GM23338 (cell line): ENCODE data around the gene CACNA1D.

Source experiments
- EZH2 ChIP-seq: fragments of 200-600 bp; sonication (generic); IDR thresholded peaks from one replicate; pipeline ENCODE4 v1.8.0; 2017; ENCODE audit warnings: antibody characterized with exemption, mild to moderate bottlenecking, low read depth; ENCODE audit not compliant: unreplicated experiment
- EZH2phosphoT487 ChIP-seq: fragments of 200-600 bp; sonication (generic); IDR thresholded peaks from one replicate; pipeline ENCODE4 v1.8.1; 2018; ENCODE audit warnings: antibody characterized with exemption; ENCODE audit not compliant: unreplicated experiment
- POLR2AphosphoS5 ChIP-seq: IDR thresholded peaks from 2 replicates; pipeline ENCODE4 v1.6.1; 2016; ENCODE audit warnings: antibody characterized with exemption, low read depth
- ZNF114 ChIP-seq: fragments of 250-450 bp; sonication (Bioruptor Pico); IDR thresholded peaks from 2 replicates; pipeline ENCODE4 v1.5.0; 2020; ENCODE audit warnings: mild to moderate bottlenecking, moderate library complexity
- TF ChIP-seq, protein P1 (sequence below), 2 experiments: fragments of 200-600 bp in 1 of 2; sonication (generic) in 1 of 2; conservative IDR thresholded peaks; 2 replicates each; pipeline versions ENCODE4 v1.5.1 to v1.6.1; 2016 to 2017; ENCODE audit warnings: antibody characterized with exemption in 2 of 2, low read depth in 2 of 2, mild to moderate bottlenecking in 2 of 2, moderate library complexity in 1 of 2
- TF ChIP-seq, protein P2 (sequence below): IDR thresholded peaks from one replicate; pipeline ENCODE4 v1.6.1; 2018; ENCODE audit warnings: antibody characterized with exemption; ENCODE audit not compliant: unreplicated experiment

DNA sequence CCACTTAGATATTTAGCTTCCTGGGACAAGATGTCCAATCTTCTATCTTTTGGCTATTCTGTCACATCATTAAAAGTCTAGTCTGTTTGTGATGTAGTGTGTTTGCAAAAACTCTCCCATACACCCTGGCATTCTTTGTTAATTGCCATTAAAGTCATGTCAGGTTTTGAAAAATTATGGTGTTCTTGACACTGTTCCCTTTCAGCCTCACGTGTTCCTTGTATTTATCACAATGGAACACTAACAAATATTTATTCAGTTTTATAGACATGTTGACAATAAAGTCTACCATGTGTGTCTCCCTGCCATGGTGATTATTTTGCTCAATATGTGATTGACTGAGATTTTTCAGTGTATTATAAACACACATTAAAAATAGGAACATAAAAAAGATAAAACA is 9.4 kb upstream of the CACNA1D start:
- TF ChIP-seq, protein P1, sequence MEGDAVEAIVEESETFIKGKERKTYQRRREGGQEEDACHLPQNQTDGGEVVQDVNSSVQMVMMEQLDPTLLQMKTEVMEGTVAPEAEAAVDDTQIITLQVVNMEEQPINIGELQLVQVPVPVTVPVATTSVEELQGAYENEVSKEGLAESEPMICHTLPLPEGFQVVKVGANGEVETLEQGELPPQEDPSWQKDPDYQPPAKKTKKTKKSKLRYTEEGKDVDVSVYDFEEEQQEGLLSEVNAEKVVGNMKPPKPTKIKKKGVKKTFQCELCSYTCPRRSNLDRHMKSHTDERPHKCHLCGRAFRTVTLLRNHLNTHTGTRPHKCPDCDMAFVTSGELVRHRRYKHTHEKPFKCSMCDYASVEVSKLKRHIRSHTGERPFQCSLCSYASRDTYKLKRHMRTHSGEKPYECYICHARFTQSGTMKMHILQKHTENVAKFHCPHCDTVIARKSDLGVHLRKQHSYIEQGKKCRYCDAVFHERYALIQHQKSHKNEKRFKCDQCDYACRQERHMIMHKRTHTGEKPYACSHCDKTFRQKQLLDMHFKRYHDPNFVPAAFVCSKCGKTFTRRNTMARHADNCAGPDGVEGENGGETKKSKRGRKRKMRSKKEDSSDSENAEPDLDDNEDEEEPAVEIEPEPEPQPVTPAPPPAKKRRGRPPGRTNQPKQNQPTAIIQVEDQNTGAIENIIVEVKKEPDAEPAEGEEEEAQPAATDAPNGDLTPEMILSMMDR (conservative IDR thresholded peaks at IDR 0.05; ENCODE audit: low read depth in 2 of 2), result no peak
- TF ChIP-seq POLR2AphosphoS5 (no peak), EZH2 (no peak), ZNF114 (CRISPR knock-in tag) (no peak), EZH2phosphoT487 (no peak)
- TF ChIP-seq, protein P2, sequence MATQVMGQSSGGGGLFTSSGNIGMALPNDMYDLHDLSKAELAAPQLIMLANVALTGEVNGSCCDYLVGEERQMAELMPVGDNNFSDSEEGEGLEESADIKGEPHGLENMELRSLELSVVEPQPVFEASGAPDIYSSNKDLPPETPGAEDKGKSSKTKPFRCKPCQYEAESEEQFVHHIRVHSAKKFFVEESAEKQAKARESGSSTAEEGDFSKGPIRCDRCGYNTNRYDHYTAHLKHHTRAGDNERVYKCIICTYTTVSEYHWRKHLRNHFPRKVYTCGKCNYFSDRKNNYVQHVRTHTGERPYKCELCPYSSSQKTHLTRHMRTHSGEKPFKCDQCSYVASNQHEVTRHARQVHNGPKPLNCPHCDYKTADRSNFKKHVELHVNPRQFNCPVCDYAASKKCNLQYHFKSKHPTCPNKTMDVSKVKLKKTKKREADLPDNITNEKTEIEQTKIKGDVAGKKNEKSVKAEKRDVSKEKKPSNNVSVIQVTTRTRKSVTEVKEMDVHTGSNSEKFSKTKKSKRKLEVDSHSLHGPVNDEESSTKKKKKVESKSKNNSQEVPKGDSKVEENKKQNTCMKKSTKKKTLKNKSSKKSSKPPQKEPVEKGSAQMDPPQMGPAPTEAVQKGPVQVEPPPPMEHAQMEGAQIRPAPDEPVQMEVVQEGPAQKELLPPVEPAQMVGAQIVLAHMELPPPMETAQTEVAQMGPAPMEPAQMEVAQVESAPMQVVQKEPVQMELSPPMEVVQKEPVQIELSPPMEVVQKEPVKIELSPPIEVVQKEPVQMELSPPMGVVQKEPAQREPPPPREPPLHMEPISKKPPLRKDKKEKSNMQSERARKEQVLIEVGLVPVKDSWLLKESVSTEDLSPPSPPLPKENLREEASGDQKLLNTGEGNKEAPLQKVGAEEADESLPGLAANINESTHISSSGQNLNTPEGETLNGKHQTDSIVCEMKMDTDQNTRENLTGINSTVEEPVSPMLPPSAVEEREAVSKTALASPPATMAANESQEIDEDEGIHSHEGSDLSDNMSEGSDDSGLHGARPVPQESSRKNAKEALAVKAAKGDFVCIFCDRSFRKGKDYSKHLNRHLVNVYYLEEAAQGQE, result no peak
